Measurements from ENCODE around the gene PKN2.

PKN2 gene

DNA sequence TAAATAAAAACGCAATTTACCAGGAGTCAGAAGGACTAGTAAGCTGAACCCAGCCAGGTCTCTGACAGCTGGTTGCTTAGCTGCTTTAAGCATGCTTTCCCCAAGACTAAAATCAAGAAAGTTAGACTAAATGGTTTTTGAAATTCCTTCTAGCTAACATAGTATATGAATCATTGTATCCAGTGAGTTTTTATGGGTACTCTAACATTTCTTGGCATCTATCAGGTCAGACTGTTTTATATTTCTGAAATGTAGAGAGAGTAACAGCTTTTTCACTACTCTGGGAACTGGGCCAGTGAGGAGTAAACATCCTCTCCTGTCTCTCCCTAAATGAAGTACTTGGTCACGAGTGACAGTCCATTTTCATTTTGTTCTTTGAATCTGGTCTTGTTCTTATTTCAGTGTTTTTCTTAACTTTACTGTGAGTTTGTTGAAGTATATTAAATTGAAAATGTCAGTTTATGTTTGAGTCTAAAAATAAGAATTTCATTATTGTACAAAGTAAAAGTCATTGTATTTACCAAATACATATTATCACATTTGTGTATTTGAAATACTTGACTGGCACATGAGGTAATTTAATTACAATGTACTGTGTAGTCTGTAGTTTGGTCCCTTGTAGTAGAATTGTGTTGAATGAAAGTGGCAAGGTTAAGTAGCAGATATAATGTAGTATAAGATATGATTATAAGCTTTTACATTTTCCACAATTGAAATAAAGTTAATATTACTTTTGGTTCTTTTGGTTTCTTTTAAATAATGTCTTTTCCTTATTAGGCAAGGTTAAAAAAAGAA is 47.6 kb downstream of the PKN2 start:
- no peak for DNase-seq (ENCODE audit: low read depth in 2 of 2)

DNA sequence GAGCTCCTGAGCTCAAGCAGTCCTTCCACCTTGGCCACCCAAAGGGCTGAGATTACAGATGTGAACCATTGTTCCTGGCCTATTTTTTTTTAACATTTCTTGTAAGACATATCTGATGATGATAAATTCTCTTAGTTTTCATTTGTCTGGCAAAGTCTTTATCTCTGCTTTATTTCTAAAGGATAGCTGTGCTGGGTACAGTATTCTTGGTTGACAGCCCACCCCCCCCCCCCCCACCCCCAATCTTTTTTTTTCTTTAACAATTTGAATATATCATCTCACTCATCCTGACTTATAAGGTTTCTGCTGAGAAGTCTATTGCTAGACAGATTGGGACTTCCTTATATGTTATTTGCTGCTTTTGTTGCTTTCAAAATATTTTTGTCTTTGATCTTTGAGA is 51.3 kb downstream of the PKN2 start:
- DNase-seq (ENCODE audit: low read depth in 2 of 2): no peak

DNA sequence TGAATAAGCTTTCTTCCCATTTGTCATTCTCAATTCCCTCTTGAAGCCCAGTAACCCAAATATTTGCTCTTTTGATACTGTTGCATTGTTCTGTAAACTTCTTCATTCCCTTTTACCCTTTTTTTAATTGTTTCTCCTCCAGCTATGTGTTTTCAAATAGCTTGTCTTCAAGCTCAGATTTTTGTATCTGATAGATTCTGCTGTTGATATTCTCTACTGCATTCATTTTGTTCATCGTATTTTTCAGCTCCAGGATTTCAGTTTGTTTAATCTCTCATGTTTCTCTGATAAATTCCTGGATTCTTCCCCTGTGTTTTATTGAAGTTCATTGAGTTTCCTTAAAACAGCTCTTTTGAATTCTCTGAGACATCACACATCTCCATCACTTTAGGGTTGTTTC is 51.8 kb downstream of the PKN2 start:
- no peak for DNase-seq (ENCODE audit: low read depth in 2 of 2)

DNA sequence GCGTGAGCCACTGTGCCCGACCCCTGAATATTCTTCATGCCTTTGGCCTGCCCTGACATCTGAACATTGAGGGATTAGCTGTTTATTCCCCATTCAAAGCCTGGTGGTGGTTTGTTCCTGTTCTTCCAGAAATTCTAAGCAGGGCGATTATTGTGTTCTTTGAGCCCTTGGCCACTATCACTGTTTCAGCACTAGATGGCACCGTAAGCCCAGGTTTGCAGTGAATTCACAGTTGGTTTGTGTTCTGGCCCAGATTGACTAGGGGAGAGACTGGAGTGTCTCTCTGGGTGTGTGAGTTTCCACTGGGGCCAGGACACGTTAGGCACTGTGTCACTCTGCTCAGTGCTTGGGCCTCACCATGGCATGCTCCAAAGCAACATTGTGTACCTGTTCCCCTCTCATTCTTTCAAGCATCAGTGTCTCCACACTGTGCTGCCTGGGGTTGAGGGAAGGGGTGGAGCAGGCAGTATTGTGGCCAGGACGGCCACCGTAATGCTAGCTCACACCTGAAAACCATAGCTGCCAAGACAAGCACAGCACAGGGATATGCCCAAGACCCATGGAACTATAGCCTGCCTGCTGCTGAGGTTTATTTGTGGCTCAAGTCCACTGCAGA is 52.7 kb downstream of the PKN2 start:
- peak in 1 of 2 donors; percentile 22 for DNase-seq (ENCODE audit: low read depth in 2 of 2)

DNA sequence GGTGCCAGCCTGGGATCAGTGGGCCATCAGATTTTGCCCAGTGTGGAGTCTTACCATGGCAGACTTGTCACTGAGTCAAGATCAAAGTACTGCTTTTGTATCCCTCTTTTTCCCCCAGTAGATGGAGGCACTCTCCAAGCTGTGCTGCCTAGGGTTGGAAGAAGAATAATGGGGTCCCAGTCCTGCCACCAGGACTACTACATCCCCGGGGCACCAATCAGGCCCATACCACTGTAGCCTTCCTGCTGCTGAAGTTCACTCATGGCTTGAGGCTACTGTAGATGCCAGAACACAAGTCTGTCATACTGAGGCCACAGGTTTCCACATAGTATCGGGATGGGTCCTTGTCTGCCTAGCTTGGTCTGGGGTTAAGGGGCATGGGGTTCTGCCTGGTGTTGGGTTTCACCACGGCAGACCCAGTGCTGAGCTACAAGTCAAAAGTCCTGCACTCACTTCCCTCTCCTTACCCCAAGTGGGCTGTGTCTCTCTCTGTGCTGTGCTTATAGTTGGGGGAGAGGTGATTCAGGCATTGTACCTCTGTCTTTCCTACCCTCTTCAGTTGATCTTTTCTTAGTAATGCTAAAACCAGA is 53.4 kb downstream of the PKN2 start:
- DNase-seq (ENCODE audit: low read depth in 2 of 2): no peak

DNA sequence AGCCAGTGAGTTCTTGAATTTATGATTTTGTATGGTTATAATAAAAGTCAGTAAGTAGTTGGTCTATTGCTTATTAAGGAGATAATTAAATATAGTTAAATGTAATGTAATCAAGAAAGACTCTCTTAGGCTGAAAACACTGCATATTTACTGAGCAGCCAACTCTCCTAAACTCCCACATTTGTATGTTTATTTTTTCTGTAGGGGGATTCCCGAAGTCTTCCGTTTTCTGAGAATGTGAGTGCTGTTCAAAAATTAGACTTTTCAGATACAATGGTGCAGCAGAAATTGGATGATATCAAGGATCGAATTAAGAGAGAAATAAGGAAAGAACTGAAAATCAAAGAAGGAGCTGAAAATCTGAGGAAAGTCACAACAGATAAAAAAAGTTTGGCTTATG is 56.7 kb downstream of the PKN2 start:
- DNase-seq (ENCODE audit: low read depth in 2 of 2): no peak

DNA sequence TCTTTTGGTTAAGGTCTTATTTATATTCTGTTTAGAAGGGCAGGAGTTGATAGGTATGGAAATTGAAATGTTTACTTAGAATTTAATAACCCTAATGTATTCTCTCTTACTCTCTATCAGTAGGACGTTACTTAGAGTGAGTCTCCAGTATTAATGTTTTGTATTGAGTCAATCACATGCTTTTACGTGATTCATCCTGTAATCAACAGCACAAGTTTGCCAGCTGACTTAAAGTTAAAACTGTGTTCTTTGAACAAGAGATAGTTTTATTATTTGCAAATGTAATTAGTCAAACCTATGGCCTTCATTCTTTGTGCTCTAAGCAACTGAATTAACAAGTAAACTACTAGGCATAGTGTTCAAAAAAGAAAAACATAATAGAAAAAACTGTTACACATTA is 57.3 kb downstream of the PKN2 start:
- DNase-seq (ENCODE audit: low read depth in 2 of 2): no peak

DNA sequence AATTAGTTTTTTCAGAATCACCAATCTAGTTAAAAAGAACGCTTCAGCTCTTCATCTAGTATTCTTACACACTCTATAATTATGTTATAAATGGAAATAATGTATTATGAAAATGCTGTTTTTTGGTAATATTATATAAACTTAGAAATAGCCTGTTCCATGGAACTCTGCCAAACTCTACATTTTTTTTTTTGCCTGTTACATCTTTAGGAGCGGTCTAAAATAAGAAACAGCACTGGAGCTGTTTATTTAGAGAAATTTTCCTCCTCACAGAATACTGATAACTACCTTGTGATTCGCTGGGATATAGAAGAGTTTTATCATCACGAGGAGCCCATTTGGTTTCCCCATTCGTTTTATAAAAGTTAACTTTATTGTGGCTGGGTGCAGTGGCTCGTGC is 58.5 kb downstream of the PKN2 start:
- no peak for DNase-seq (ENCODE audit: low read depth in 2 of 2)

DNA sequence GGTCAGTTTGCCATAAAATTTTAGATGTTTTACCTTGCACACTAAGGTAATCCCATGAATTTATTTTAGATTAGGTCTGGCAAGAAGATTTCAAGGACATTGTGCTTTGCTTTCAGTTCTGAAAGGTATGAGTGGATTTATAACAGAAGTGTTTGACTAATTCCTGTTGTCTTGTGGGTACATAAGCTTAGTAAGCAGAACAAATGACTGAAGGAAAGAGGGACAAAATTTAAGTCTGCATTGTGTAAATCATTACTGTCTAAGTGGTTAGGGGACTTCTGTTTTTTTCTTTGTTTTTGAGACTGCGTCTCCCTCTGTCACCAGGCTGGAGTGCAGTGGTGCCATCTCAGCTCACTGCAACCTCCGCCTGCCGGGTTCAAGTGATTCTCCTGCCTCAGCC is 60.1 kb downstream of the PKN2 start:
- DNase-seq (ENCODE audit: low read depth in 2 of 2): no peak

DNA sequence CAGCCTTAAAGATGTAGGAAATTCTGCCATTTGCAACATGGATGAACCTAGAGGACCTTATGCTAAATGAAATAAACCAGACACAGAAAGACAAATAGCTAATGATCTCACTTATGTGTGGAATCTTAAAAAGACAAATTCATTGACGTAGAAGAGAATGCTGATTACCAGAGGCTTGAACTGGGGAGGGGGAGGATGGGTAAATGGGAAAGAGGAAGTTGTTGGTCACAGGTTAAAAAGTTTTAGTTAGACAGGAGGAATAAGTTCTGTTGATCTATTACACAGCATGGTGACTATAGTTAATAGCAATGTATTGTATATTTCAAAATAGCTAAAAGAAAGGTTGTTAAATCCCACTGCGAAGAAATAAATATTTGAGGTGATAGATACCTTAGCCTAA is 62.8 kb downstream of the PKN2 start:
- DNase-seq (ENCODE audit: low read depth in 2 of 2): no peak

DNA sequence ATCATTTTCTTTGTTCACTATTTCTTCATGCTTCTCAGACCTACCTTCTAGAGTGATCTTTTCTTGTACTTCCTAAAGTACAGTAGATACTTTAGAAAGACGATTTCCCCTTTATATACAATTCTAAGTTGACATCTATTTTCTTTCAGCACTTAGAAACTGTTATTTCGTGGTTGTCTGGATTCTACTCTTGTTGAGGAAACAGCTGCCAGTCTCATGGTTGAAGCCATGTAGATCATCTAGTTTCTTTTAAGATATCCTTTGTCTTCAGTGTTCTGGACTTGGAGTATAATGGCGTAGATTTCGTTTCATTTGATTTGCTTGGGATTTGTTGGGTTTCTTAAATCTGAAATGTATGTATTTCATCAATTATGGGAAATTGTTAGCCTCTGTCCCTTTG is 67.6 kb downstream of the PKN2 start:
- DNase-seq (ENCODE audit: low read depth in 2 of 2): no peak

DNA sequence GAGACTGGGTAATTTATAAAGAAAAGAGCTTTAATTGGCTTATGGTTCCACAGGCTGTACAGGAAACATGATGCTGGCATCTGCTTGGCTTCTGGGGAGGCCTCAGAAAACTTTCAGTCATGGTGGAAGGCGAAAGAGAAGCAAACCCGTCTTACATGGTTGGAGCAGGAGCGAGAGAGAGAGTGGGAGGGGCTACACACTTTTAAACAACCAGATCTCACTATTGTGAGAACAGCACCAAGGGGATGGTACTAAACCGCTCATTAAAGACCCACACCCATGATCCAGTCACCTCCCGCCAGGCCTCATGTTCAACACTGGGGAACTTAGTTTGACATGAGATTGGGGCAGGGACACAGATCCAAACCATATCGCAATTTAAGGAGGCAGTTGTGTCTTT is 69.4 kb downstream of the PKN2 start:
- no peak for DNase-seq (ENCODE audit: low read depth in 2 of 2)

DNA sequence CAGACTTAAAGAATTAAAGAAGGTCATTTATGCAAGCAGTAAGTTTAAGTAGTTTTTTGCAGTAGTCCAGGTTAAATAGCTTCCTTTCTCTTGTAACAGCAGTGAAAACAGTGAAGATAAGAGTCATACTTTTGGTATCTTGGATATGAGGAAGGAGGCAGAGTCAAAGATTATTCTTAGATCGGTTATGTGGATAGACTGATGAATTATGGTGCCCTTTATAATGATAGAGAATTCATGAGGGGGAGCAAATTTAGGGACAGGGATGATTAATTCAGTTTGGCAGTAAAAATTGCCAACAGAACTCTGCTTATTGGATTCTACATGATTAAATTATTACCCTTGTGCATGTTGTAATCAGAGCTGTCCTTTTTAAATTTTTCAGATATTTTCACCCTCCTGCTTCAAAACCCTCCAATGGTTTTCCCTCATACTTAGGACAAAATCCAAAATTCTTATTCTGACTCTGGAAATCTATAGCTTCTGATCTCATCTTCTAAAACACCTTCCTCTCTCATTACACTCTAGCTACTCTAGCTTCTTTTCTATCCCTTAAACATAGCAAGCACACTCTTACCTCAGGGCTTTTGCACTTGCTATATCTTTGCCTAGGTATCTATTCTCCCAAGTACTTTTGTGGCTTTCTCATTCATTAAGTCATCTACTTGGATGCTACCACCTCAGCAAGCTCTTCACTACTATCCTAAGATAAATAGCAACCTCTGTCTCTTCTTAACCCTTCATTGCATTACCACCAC is 79.8 kb downstream of the PKN2 start:
- DNase-seq (ENCODE audit: low read depth in 2 of 2): no peak

DNA sequence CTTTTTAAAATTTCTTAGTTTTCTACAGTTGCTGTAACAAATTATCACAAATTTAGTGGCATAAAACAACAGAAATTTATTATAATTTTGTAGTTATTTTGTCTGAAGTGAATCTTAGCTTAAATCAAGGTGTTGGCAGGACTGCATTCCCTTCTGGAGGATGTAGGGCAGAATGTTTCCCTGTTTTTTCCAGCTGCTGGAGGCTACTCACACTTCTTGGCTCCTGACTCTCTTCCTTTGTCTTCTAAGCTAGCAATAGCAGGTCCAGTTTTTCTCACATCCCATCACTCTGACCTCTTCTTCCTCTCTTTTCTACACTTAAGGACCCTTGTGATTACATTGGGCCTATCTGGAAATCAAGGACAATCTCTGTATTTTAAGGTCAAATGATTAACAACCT is 84.1 kb downstream of the PKN2 start:
- DNase-seq (ENCODE audit: low read depth in 2 of 2): no peak

DNA sequence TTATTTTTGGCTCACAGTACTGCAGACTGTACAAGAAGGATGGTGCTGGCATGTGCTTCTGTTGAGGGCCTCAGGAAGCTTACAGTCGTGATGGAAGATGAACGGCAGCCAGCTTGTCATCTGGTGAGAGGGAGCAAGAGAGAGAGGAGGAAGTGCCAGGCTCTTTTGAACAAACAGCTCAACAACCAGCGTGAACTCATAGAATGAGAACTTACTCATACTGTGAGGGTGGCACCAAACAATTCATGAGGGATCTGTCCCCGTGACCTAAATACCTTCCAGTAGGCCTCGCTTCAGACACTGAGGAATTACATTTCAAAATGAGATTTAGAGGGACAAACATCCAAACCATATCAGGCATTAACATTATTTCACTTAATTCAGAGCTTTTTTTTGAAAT is 84.7 kb downstream of the PKN2 start:
- no peak for DNase-seq (ENCODE audit: low read depth in 2 of 2)

DNA sequence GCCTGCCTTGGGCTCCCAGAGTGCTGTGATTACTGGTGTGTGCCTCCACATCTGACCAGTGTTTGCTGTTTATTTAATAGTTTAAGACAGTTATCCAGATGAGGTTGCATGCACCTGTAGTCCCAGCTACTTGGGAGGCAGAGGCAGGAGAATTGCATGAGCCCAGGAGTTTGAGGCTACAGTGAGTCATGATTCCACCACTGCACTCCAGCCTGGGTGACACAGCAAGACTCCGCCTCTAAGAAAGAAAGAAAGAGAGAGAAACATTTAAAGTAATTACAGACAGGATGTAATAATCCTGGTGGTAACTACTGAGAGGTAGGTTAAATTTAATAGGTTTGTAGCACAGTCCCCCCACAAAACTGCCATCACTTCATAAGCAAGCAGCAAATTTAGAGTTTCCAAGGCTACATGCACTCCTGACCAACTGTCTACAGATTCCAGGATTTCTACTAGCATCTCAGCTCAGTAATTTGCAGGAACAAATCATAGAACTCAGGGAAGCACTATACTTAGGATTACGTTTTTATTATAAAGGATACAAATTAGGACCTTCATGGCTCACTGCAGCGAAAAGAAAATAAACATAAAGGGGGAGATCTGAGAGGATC is 89.6 kb downstream of the PKN2 start:
- no peak for DNase-seq (ENCODE audit: low read depth in 2 of 2)

DNA sequence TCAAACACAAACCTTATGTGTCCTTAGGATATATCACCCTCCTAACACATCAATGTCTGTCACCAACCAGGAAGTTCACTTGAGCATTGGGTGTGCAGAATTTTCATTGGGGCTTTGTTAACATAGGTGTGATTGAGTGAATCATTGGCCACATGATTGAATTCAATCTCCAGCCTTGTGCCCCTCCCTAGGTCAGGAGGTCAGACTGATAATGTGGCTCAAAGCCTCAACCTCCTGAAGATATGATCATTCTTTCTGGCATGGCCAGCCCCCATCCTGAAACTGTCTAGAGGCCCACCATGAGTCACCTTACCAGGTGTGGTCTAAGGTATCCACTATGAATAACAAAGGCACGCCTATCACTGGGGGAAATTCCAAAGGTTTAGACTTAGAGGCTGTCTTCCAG is 90.1 kb downstream of the PKN2 start:
- peak; percentile 14 to 20 for DNase-seq (ENCODE audit: low read depth in 2 of 2)

DNA sequence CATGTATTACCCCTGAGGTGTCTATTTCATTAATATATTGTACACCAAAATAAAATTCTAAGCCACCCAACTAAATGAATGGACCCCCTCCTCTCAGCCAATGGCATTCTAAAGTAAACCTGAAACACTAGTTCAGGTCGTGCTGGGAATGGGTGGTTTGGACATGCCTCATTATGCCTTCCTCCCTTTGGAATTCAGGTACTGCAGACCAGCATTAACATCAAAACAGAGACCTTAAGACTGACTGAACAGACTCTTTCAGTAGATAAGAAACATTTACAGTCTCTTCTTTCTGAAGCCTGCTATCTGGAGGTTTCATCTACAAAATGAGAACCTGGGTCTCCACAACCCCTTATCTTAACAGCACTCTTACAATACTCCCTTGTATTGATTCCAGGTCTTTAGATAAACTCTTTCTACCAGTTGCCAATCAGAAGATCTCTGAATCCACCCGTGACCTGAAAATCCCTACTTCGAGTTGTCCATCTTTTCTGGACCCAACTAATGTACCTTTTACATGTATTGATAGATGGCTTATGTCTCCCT is 93.6 kb downstream of the PKN2 start:
- no peak for DNase-seq (ENCODE audit: low read depth in 2 of 2)

DNA sequence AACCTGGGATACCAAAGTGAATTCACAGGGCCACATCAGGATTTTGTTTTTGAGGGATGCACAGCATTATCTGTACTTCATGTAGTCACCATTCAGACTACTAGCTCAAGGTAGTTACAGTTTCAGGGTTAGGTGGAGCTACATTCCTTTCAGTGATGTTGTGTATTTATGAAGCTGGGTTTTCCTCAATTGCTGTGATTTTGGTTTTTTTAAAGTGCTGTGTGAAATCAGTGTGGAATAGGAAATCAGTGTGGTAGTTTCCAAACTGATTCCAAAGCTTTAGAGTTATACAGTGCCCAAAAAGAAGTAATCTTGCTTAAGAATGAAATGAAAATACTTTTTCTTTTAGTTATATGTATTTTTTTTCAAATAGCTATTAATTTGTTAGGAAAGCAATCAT is 95.8 kb downstream of the PKN2 start:
- no peak for DNase-seq (ENCODE audit: low read depth in 2 of 2)

DNA sequence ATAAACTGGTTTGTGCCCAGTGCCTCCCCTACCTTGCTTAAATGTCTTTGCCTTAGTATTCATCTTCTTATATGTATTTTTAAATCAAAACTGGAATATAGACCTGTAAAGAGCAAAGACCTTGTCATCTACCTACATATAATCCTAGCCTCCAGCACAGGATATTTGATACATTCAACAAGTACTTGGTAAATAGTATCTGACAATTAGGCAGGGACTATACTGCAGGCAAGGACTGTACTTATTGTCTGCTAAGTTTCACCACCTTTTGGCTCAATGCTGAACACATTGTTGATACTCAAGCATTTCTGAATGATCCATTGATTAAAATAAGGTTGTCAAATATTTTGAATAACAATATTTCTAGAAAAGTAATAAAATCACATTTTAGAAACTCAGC is 96.4 kb downstream of the PKN2 start:
- DNase-seq (ENCODE audit: low read depth in 2 of 2): no peak

DNA sequence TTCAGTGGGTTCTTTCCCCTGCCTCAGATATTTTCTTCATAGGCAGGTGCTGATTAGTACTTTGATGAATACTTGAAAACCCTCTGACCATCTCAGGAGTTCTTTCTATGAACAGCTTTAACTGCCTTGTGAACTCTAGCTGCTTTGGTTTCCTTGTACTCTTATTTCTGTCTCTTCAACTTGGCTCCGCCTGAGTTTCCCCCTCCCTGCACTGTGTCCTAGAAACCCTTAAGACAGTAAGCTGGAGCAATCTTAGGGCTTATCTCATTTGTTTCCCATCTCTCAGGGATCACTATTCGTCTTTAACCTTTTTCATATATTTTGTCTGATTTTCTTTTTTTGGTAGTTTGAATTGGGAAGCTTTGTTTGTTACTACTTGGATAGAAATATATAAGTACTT is 99.1 kb downstream of the PKN2 start:
- DNase-seq (ENCODE audit: low read depth in 2 of 2): no peak

DNA sequence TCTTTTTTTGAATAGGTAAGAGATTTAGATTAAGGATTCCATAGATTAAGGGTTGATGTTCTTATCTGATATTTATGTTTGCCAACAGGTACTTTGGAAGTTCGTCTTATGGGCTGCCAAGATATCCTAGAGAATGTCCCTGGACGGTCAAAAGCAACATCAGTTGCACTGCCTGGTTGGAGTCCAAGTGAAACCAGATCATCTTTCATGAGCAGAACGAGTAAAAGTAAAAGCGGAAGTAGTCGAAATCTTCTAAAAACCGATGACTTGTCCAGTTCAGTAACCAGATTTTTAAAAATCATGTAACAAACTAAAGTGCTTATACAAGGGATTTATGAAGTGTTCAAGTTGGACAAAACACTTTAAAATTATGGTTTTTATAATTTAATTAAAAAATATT is 100.5 kb downstream of the PKN2 start:
- DNase-seq (ENCODE audit: low read depth in 2 of 2): no peak

All from stimulated activated CD4-positive, alpha-beta T cell treated with anti-CD3 and anti-CD28 coated beads, Interleukin-15, amount 100 ng/mL, for 48 hours (primary cell).